Hypothalamus (tissue), 51 donors: ENCODE measurements around the gene MRGPRF.

ENCODE experiments used
- DNase-seq, 51 donors: peaks; one replicate each; lab custom pipeline; 2025; lab: John Stamatoyannopoulos, UW

The MRGPRF gene

GRCh38 chr11:68968306-68969250 is 44.5 kb downstream of the MRGPRF start:
- no peak for DNase-seq

- no peak for DNase-seq
Measured at GRCh38 chr11:68966894-68967780, 45.9 kb downstream of the MRGPRF start.

DNA sequence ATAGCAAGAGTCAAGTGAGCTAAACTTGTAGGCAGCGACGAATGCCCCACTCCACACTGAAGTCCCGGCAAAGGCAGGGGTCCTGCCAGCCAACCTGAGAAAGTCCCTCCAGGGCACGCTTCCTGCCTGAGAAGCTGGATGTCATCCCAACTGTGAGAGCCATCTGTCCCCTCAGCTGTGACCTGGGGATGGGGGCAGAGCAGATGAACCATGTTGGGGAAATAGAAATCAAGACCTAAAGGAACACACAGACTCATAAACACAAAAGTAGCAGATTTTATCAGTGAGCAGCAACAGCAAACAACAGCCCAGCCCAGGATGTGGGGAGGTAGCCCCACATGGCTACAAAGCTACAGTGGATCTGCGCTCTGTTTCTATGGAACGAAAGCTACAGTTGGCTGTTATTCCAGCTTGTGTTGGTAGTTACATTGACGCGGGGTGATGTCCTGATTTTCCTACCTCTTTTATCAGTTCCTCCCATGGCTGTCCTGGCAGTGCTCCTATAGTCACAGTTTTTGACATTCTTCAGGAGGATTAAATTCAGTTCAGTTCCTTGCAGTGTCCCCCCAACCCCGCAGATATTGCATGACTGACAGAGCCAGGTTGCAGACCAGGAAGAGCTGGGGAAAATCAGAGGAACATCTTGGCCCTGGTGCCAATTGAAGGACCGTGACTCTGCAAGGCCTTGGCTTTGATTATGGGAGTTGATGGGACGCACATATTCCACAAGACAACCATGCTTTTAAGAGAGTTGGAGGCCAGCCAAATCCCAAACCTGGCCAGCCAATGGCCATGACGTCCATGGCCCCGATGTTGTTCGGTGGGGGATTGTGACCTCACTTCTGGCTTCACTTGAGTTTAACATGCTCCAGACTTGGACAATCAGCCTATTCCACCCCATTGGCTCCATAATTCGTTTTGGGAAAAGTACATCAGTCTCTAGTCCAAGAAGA is 46.9 kb downstream of the MRGPRF start:
- DNase-seq = no peak

GRCh38 chr11:68963779-68964178 is 49.3 kb downstream of the MRGPRF start:
- DNase-seq = peak in 1 of 51 donors; percentile 6

DNA sequence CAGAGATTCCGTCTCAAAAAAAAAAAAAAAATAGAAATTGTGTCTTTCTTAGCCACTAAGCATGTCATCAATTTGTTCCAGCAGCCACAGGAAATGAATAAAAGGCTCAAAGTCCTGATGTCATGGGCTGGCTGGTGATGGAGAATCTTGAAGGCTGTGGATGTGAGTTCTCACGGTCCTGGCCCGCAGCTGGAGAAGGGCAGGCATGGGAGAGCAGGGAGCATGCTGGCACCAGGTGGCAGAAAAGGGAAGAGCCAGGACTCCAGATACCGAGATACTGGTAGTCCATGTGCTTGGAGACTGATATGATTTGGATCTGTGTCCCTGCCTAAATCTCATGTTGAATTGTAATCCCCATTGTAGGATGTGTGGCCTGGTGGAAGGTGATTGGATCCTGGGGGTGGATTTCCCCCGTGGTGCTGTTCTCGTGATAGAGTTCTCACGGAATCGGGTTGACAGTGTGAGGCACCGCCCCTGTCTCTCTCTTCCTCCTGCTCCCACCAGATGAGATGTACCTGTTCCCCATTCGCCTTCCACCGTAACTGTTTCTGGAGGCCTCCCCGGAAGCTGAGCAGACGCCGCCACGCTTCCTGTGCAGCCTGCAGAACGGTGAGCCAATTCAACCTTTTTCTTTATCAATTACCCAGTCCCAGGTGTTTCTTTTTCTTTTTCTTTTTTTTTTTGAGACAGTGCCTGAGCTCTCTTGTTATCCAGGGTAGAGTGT is 50.4 kb downstream of the MRGPRF start:
- DNase-seq = no peak

DNA sequence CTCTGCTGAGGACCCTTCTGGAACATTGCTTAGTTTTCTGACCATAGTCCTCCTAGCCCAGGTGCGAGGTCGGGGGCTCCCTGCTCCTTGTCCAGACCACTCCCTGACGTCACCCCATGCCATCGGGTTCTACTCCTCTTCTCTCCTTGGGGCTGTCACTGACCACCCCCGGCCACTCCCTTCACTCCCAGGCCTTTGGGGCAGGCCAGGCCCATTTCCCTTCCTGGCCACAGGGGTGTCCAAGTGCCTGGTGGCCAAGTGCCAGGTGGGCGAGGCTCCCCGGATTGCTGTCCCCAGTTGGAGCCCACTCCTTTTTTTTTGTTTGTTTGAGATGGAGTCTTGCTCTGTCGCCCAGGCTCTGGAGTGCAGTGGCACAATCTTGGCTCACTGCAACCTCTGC is 51.8 kb downstream of the MRGPRF start:
- DNase-seq = no peak

DNA sequence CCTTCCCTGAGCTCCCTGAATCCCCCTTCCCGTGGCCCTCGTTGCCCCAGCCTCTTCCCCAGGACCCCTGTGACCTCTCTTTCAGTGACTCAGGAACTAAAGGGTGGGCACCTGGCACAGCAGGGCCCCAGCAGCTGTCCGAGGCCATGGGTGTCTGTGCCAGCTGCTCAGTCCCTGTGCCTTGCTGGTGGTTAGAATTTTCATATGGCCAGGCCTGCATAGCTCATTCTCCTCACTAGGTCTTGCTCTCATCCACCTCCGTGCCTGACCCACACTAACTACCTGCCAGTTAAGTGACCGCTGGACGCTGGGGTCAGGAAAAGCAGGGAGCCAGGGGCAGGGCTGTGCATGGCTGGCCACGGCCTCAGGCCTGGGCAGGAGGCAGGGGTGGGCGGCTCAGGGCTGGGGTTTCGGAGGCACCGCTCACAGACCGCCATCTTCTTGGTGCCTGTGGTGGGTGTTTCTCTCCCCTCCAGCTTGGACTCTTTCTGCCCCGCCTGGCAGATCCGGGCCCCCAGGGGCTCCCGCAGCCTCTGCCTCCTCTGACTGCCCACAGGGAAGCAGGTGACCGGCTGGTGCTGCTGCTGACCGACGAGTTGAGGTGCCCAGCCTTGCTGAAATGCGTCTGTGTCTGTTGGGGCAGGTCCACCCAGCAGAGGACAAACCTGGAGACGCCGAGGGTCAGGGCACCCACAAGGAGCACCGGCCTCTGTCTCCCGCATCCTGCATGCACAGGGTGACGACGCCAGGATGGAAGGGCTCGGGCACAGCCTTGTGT is 52.6 kb downstream of the MRGPRF start:
- DNase-seq = no peak

GRCh38 chr11:68959465-68960293 is 53.4 kb downstream of the MRGPRF start:
- no peak for DNase-seq

DNA sequence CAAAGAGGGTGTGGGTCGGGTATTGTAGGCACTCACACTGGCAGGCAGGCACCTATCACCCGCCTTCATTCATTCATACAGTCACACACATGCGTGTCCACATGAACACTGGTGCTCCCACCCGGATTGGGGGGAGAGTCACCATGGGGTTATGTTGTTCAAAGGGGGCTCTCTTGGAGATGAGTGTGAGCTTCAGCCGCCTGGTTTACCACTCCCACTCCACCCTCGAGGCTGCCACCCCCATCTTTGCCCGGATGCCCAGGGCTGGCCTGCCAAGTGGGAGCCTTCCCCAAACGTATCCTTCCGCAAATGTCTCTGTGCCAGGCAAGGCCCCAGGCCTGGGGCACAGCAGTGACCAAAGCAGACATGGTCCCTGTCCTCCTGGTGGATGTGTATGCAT is 54.8 kb downstream of the MRGPRF start:
- no peak for DNase-seq

DNA sequence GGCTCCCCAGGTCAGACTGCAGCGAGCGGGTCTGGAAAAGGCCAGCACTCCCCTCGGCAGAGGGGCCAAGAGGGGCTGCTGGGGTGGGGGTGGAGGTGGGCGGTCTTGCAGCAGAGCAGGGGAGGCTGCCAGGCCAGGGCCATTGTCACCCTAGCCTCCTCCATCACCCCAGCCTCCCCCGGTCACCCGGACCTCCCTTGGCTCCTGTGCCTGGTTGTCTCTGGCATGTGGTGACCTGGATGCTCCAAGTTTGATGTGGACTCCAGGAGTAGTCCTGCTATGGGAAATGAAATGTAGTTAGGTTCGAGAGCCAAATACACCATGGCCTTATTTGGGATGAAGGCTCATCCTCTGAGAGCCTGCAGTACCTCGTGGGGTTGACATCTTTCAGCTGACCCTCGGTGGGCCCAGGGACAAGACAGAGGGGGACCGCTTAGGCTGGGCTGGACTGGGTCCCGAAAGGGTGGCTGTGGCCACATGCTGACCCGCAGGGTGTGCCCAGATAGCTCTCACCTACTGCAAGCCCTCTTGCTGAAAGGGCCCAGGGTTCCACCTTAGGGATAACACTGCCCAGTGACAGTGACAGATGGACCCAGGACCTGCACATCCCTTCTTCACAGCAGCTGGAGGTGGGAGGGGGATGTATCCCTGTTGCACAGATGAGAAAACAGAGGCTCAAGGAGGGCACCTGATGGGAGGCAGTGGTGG is 56.3 kb downstream of the MRGPRF start:
- no peak for DNase-seq

DNA sequence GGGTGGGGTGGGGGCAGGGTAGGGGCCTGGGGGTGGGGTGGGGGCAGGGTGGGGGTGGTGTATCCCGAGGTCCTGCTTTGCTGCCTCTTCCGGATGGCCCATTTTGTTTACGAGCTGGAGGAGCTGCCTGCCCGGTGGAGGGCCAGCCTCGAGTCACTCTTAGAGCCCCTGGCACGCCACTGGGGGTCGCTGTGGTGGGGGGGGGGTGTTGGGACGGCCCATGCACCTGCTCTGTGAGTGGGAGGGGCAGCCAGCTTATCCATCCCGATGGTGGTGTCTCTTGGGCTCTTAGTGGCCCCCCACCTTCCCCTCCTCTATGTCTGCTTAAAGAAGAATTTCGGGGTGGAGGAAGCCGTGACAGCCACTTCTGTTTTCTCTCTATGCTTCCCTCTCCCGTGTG is 56.9 kb downstream of the MRGPRF start:
- DNase-seq = no peak

DNA sequence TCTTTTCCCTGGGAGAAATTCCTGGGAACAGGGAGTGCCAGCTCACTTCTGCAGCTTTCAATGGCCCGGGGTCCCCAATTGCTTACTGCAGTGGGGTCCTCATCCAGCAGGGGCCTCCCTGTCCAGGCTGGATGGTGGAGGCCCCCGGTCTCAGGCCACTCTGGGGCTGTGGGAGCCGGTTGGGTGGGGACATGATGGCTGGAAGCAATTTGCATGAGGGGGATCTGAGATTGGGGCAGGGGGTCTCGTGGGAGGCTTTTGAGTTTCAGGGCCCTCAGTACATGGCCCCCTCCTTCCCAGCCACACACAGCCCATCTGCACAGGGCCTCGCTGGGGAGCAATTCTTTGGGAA is 57.5 kb downstream of the MRGPRF start:
- DNase-seq = no peak

DNA sequence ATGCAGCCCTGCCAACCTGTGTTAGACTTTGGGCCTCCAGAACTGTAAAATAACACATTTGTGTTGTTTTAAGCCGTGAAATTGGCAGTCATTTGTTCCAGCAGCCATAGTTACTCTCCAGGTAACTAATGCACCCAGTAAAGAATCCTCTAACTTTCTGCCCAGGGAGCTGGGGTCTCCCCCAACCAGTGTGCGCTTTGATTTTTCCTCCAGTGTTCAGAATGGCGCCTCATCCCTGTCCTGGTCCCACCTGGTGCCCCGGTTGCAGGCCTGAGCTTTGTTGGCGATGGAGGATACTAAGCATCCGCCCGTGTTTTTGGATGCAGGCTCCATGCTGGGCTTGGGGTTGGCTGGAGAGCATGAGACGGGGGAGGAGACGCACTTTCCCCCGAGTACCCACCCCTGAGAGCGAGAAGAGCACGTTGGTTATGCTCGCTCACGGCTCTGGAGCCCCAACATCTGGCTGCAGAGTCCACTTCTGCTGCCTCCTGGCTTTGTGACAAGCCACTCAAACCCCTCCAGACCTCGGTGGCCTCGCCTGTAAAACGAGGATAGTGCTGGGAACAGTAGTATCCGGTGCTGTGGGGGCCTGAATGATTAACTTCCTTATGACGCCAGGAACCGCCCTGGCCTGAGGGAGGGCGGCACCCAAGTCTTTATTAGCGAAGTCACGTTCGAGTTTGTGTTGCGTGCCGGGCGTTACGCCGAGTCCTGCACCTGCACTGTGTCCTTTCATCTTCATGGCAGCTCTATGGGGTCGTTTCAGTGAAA is 58.0 kb downstream of the MRGPRF start:
- no peak for DNase-seq
